Testis (tissue), 3 donors: ENCODE data around the gene JAK3. TPM values are rescaled to one million over a fixed set of nuclear protein-coding genes. Genes with fewer than 3 reads are reported as not detected.

Experiments
- DNase-seq: peaks from one replicate; pipeline ENCODE4 v3.0.0-alpha.2; 2019
- H3K27ac ChIP-seq, 2 donors: fragments of 200-600 bp; sonication (generic); one replicate each; pipeline ENCODE4 v1.5.1; 2019
- H3K27me3 ChIP-seq: fragments of 200-600 bp; sonication (generic); one replicate; pipeline ENCODE4 v1.5.1; 2019
- H3K36me3 ChIP-seq: fragments of 200-600 bp; sonication (generic); one replicate; pipeline ENCODE4 v1.5.1; 2017; ENCODE audit warnings: low read depth; ENCODE audit errors: missing control alignments
- H3K4me1 ChIP-seq: fragments of 200-600 bp; sonication (generic); one replicate; pipeline ENCODE4 v1.5.1; 2019
- H3K4me3 ChIP-seq, 2 donors: fragments of 200-600 bp; sonication (generic); one replicate each; pipeline ENCODE4 v1.5.1; 2017 to 2019
- H3K9me3 ChIP-seq: fragments of 200-600 bp; sonication (generic); one replicate; pipeline ENCODE4 v1.5.1; 2017
- CTCF ChIP-seq, 3 experiments: fragments of 450-650 bp in 2 of 3; fragments of 200-600 bp in 1 of 3; sonication (generic) in 1 of 3; IDR thresholded peaks; one replicate each; pipeline ENCODE4 v1.5.1; 2016 to 2019; ENCODE audit warnings: antibody characterized with exemption in 3 of 3, mild to moderate bottlenecking in 2 of 3, moderate library complexity in 1 of 3
- POLR2A ChIP-seq: fragments of 450-650 bp; IDR thresholded peaks from one replicate; pipeline ENCODE4 v1.6.1; 2017; ENCODE audit warnings: antibody characterized with exemption, mild to moderate bottlenecking, moderate library complexity
- WGBS, 2 donors: methylation state at CpG; one replicate each; pipeline ENCODE4 v1.1.5; 2018; 5-methylcytosine and 5-hydroxymethylcytosine counted together
- intact Hi-C: fragments of 100-400 bp; cut with DNase I; formaldehyde crosslinking; loops from one replicate; pipeline ENCODE4 v1.15.1; 2023; ENCODE audit warnings: low total_unique reads
- polyA plus RNA-seq: library from polyadenylated mRNA; stranded (reverse); fragments of 350-450 nt; fragmentation: Illumina TruSeq; extraction: RNeasy Lipid Tissue Mini Kit (QIAGEN cat#74804); gene quantifications from one replicate; pipeline ENCODE4 v1.2.3, GENCODE V29; 2014; ENCODE audit warnings: low read depth, low replicate concordance; ENCODE audit not compliant: insufficient read depth
- total RNA-seq, 2 donors: library from RNA; depleted of rRNA; stranded (reverse); fragments of >200 nt; gene quantifications; one replicate each; pipeline ENCODE4 v1.2.3, GENCODE V29; 2016

The JAK3 gene
- total and polyA plus RNA-seq, 3 donors from 2014 or later: 3.5 to 10.5 (median 5.0) TPM

GRCh38 chr19:17874758-17875135 lies 27.0 kb upstream of the JAK3 start:
- Histone ChIP-seq H3K36me3 (no peaks in the 10 kb centered on the region), H3K27ac (no peak overlapping the region), H3K27me3 (no peaks in the 10 kb centered on the region), H3K4me3 (no peak overlapping the region), H3K9me3 (no peaks in the 10 kb centered on the region), H3K4me1 (peaks cover 7% of the 10 kb centered on the region)
- TF ChIP-seq POLR2A (no peak), CTCF (IDR thresholded peaks at IDR 0.05) (no peak)
- 53 to 58% methylated on average over 8 to 9 of the region's 9 CpGs for WGBS, 2 donors
- no peak for DNase-seq
- intact Hi-C loops: no loop called here

GRCh38 chr19:17873786-17874757 lies 26.3 kb upstream of the JAK3 start:
- H3K4me1 ChIP-seq: peaks cover 7% of the 10 kb centered on the region
- 6 to 19% methylated on average over 15 to 62 of the region's 63 CpGs for WGBS, 2 donors

GRCh38 chr19:17872251-17873001 lies 24.6 kb upstream of the JAK3 start:
- 6 to 10% methylated on average over 2 to 44 of the region's 61 CpGs for WGBS, 2 donors
- Histone ChIP-seq H3K9me3 (no peaks in the 10 kb centered on the region), H3K36me3 (no peaks in the 10 kb centered on the region), H3K4me1 (peaks cover 7% of the 10 kb centered on the region), H3K27ac (no peak overlapping the region), H3K27me3 (no peaks in the 10 kb centered on the region), H3K4me3 (peak overlapping the region in 1 of 2 donors; percentile 12)
- intact Hi-C loops: no loop called here
- DNase-seq: no peak
- no peak for TF ChIP-seq POLR2A
- TF ChIP-seq CTCF (IDR thresholded peaks at IDR 0.05): no peak

More at GRCh38 chr19:17873786-17874757, 26.3 kb upstream of the JAK3 start:
- intact Hi-C loops: no loop called here
- Histone ChIP-seq H3K9me3 (no peaks in the 10 kb centered on the region), H3K27me3 (no peaks in the 10 kb centered on the region), H3K27ac (no peak overlapping the region), H3K36me3 (no peaks in the 10 kb centered on the region), H3K4me3 (peak overlapping the region; percentile 13 to 31)
- TF ChIP-seq CTCF (IDR thresholded peaks at IDR 0.05) (no peak), POLR2A (no peak)
- DNase-seq: peak; percentile 60

- peaks cover 7% of the 10 kb centered on the region for H3K4me1 ChIP-seq
These were observed 24.1 kb upstream of the JAK3 start, which contains the start of gene SLC5A5 for GRCh38 chr19:17871878-17872250. TSS of gene SLC5A5 (plus strand) at chr19:17871945. CDS start at chr19:17872320, 375 bp downstream.

More at GRCh38 chr19:17871878-17872250, 24.1 kb upstream of the JAK3 start, which contains the start of gene SLC5A5:
- no peaks in the 10 kb centered on the region for H3K27me3 ChIP-seq
- WGBS, 2 donors: 1% methylated on average over 14 to 26 of the region's 26 CpGs
- intact Hi-C loops: no loop called here
- H3K36me3 ChIP-seq: no peaks in the 10 kb centered on the region
- peak within 1 kb of the TSS in 1 of 2 donors; percentile 12 for H3K4me3 ChIP-seq
- no peaks in the 10 kb centered on the region for H3K9me3 ChIP-seq
- TF ChIP-seq CTCF (IDR thresholded peaks at IDR 0.05) (no peak), POLR2A (no peak)
- H3K27ac ChIP-seq: no peak within 1 kb of the TSS
- no peak for DNase-seq
